Measurements from ENCODE around the gene NLGN1.

DNA sequence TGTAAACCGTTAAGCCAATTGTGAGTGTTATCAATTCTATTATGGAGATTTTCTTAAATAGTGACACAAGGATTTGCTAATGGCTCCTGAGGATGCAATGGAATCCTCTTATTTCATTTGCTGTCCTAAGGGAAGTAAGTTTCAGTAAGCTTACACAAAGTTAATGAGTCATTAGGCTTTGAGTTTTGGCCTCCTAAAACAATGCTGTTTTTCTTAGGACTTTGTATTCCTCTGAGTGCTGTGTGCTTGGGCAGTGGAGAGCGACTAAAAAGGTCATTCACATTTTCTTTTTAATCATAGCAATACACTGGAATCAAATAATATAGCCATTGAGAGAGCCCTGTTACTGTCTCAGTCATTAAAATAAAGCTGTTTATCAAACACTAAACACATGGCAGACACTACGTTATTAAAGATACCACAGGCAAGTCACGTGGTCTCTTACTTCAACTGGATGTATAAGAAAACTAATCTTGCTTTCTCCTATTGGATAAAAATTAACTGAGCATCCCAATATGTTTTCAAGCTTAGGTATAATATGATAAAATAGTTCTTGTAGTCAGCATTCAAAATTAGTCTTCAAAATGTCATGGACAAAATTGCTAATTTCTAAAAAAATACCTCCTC is 290.8 kb downstream of the NLGN1 start:
- TF ChIP-seq, protein P1, sequence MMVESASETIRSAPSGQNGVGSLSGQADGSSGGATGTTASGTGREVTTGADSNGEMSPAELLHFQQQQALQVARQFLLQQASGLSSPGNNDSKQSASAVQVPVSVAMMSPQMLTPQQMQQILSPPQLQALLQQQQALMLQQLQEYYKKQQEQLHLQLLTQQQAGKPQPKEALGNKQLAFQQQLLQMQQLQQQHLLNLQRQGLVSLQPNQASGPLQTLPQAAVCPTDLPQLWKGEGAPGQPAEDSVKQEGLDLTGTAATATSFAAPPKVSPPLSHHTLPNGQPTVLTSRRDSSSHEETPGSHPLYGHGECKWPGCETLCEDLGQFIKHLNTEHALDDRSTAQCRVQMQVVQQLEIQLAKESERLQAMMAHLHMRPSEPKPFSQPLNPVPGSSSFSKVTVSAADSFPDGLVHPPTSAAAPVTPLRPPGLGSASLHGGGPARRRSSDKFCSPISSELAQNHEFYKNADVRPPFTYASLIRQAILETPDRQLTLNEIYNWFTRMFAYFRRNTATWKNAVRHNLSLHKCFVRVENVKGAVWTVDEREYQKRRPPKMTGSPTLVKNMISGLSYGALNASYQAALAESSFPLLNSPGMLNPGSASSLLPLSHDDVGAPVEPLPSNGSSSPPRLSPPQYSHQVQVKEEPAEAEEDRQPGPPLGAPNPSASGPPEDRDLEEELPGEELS (CRISPR knock-in tag; IDR thresholded peaks at IDR 0.05) = no peak
- TF ChIP-seq, protein P2, sequence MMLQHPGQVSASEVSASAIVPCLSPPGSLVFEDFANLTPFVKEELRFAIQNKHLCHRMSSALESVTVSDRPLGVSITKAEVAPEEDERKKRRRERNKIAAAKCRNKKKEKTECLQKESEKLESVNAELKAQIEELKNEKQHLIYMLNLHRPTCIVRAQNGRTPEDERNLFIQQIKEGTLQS (CRISPR knock-in tag; IDR thresholded peaks at IDR 0.05) = no peak
- TF ChIP-seq ZFP36L2 (CRISPR knock-in tag; IDR thresholded peaks at IDR 0.05) (no peak), POLR2AphosphoS5 (IDR thresholded peaks at IDR 0.05; ENCODE audit: low read depth, low read length) (no peak), POLR2A (IDR thresholded peaks at IDR 0.05; ENCODE audit: insufficient read depth in 1 of 2, low read depth in 2 of 2, low read length in 2 of 2) (no peak), IKZF1 (IDR thresholded peaks at IDR 0.05) (no peak), ZNF530 (CRISPR knock-in tag; IDR thresholded peaks at IDR 0.05; ENCODE audit: low read depth) (no peak), NFYB (CRISPR knock-in tag; IDR thresholded peaks at IDR 0.05) (no peak)
